HEK293T (cell line): Measurements from ENCODE around the gene TIGD1.
"Not testable (repeated sequence)": the region's sequence is repeated elsewhere in the genome, so short reads cannot be mapped to it uniquely, and the experiment has no call there.

ENCODE experiments used
- CTCF ChIA-PET: fragments of 350-600 bp; formaldehyde crosslinking; extraction: SDS; loops from one replicate; lab custom pipeline; 2021; ENCODE audit warnings: antibody characterized with exemption, inconsistent platforms; lab: Yijun Ruan, JAX
- POLR2A ChIA-PET: fragments of 350-600 bp; formaldehyde crosslinking; extraction: SDS; loops from one replicate; lab custom pipeline; 2020; ENCODE audit warnings: antibody characterized with exemption, inconsistent platforms; lab: Yijun Ruan, JAX
- DNase-seq: peaks from one replicate; pipeline ENCODE4 v3.0.0; 2012; ENCODE audit warnings: mixed read lengths; ENCODE audit errors: extremely low spot score
- ARNT ChIP-seq: fragments of 450-650 bp; IDR thresholded peaks from 2 replicates; pipeline ENCODE4 v1.6.1; 2017; ENCODE audit warnings: mild to moderate bottlenecking
- BHLHE40 ChIP-seq: fragments of 450-650 bp; IDR thresholded peaks from 2 replicates; pipeline ENCODE4 v1.6.1; 2016; ENCODE audit warnings: mild to moderate bottlenecking, moderate library complexity, borderline replicate concordance
- CTBP1 ChIP-seq: fragments of 450-650 bp; IDR thresholded peaks from 2 replicates; pipeline ENCODE4 v1.6.1; 2016; ENCODE audit warnings: borderline replicate concordance
- ELF4 ChIP-seq: fragments of 450-650 bp; IDR thresholded peaks from 2 replicates; pipeline ENCODE4 v1.6.1; 2017; ENCODE audit warnings: antibody characterized with exemption
- FOXA1 ChIP-seq: fragments of 450-650 bp; IDR thresholded peaks from 2 replicates; pipeline ENCODE4 v1.6.1; 2016; ENCODE audit warnings: mild to moderate bottlenecking
- FOXK2 ChIP-seq: fragments of 450-650 bp; IDR thresholded peaks from 2 replicates; pipeline ENCODE4 v1.6.1; 2016; ENCODE audit warnings: mild to moderate bottlenecking
- FOXM1 ChIP-seq: fragments of 450-650 bp; IDR thresholded peaks from 2 replicates; pipeline ENCODE4 v1.6.1; 2017; ENCODE audit warnings: mild to moderate bottlenecking, borderline replicate concordance
- HDGF ChIP-seq: fragments of 450-650 bp; IDR thresholded peaks from 2 replicates; pipeline ENCODE4 v1.6.1; 2017; ENCODE audit warnings: antibody characterized with exemption, borderline replicate concordance
- L3MBTL2 ChIP-seq: fragments of 450-650 bp; conservative IDR thresholded peaks from 2 replicates; pipeline ENCODE4 v1.6.1; 2016; ENCODE audit warnings: mild to moderate bottlenecking
- LEF1 ChIP-seq: fragments of 450-650 bp; IDR thresholded peaks from 2 replicates; pipeline ENCODE4 v1.6.1; 2017; ENCODE audit warnings: mild to moderate bottlenecking, borderline replicate concordance
- NFRKB ChIP-seq: fragments of 450-650 bp; IDR thresholded peaks from 2 replicates; pipeline ENCODE4 v1.6.1; 2016; ENCODE audit warnings: mild to moderate bottlenecking, moderate library complexity
- PKNOX1 ChIP-seq: fragments of 450-650 bp; IDR thresholded peaks from 2 replicates; pipeline ENCODE4 v1.6.1; 2016
- SP1 ChIP-seq: fragments of 450-650 bp; IDR thresholded peaks from 2 replicates; pipeline ENCODE4 v1.6.1; 2017
- SUZ12 ChIP-seq: fragments of 450-650 bp; IDR thresholded peaks from 2 replicates; pipeline ENCODE4 v1.6.1; 2016; ENCODE audit warnings: mild to moderate bottlenecking
- TARDBP ChIP-seq: fragments of 450-650 bp; IDR thresholded peaks from 2 replicates; pipeline ENCODE4 v1.6.1; 2016
- ZNF384 ChIP-seq: fragments of 450-650 bp; IDR thresholded peaks from 2 replicates; pipeline ENCODE4 v1.6.1; 2016

TIGD1 gene

GRCh38 chr2:232537079-232537478 is 13.3 kb downstream of the TIGD1 start:
- peak; percentile 50 for DNase-seq
- ChIA-PET CTCF (no interaction called here), POLR2A (interaction anchor here (1.3 kb wide), 1 partner anchor 14 kb away, joined by 5 read pairs; the partner anchor contains the start of genes EIF4E2 and TIGD1)
- TF ChIP-seq ELF4 (no peak), BHLHE40 (no peak), FOXA1 (no peak), CTBP1 (no peak), LEF1 (no peak), L3MBTL2 (no peak), HDGF (no peak), NFRKB (no peak), FOXK2 (no peak), ZNF384 (no peak), SUZ12 (no peak), FOXM1 (no peak), ARNT (no peak)

DNA sequence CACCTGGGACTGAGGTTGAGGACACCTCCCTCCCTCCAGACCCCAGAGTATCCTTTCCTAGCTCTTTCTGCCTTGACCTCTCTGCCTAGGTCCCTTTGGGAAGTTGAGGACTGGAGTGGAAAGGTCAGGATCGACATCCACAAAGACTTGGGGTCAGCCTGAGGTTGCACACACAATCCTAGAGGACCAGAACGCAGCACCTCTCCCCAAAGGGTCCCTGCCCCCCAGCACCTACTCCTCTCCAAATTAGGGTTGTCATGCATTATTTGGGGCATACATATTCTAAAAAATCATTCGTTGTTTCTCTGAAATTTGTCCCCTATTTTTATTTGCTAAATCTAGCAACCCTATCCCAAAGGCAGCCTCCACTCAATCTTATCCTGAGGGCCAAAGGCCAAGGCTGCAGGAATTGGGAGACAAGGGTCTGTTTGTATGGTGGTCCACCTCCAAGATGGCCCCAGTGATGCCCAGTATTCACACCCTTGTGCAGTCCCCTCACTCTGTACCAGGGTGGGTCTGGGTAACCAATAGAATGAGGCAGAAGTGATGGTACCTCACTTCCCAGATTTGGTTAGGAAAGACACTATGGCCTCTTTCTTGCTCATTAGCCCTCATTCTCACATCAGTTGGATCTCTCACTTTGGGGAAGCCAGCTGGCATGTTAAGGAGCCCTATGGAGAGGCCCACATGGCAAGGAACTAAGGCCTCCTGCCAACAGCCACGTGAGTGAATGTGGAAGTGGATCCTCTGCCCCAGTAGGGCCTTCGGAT is 14.4 kb downstream of the TIGD1 start:
- TF ChIP-seq TARDBP (no peak), HDGF (no peak), ARNT (no peak), ZNF384 (no peak), FOXA1 (no peak), FOXM1 (no peak), ELF4 (no peak), FOXK2 (no peak), SUZ12 (no peak), LEF1 (no peak), BHLHE40 (no peak), SP1 (no peak), PKNOX1 (no peak), CTBP1 (no peak), L3MBTL2 (no peak), NFRKB (no peak)
- ChIA-PET POLR2A (interaction anchor here (1.0 kb wide), 1 partner anchor 15 kb away, joined by 3 read pairs; the partner anchor contains the start of genes EIF4E2 and TIGD1), CTCF (no interaction called here)

DNA sequence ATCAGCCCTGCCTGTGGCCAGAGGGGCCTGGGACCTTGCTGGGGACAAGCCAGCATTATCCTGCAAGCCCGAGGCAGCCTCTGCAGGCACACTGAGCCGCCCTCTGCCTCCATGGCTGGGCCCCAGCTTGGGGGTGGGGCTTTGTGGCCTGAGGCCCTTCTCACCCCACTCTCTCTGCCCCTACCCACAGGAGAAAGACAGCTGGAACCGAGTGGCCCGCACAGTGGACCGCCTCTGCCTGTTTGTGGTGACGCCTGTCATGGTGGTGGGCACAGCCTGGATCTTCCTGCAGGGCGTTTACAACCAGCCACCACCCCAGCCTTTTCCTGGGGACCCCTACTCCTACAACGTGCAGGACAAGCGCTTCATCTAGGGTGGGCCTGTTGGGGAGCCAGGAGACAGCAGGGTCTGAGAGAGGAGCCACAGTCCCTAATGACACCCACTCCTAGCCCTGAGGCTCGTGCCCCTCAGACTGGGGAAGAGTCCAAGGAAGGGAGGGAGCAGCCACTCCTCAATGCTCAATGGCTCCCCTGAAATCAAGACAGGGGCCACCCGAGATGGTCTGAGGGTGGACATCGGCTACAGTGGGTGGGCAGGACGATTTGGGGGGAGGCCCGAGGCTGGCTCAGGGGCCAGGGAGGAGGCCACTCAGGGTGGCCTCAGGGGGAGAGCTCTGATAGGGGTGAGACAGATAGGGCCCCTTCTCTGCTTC is 15.3 kb downstream of the TIGD1 start:
- POLR2A ChIA-PET = interaction anchor here (1.0 kb wide), 1 partner anchor 16 kb away, joined by 3 read pairs; the partner anchor contains the start of genes EIF4E2 and TIGD1
- no peak for DNase-seq
- TF ChIP-seq HDGF (no peak), PKNOX1 (no peak), LEF1 (no peak), FOXA1 (no peak), ARNT (no peak), CTBP1 (no peak), SUZ12 (no peak), FOXM1 (no peak), FOXK2 (no peak), ELF4 (no peak), NFRKB (no peak), L3MBTL2 (no peak)
- CTCF ChIA-PET = no interaction called here

More for the DNA sequence above, 14.4 kb downstream of the TIGD1 start:
- no peak for DNase-seq

GRCh38 chr2:232533944-232534710 is 16.2 kb downstream of the TIGD1 start:
- POLR2A ChIA-PET = no interaction called here

DNA sequence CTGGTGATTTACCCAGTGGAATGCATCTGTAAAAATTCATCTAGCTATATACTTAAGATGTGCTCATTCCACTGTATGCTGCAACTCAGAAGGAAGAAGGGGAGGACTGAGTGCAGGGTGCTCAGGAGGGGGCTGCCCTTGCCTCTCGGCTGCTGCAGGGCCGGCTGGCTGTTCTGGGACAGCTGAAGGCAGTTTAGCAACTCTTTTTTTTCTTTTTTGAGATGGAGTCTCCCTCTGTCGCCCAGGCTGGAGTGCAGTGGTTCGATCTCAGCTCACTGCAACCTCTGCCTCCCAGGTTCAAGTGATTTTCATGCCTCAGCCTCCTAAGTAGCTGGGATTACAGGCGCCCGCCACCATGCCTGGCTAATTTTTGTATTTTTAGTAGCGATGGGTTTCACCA is 17.5 kb downstream of the TIGD1 start:
- DNase-seq, POLR2A ChIA-PET: not testable (repeated sequence)
- CTCF ChIA-PET = interaction anchor here (0.6 to 1.2 kb wide), 2 partner anchors 9 to 183 kb away, joined by 3 read pairs; no protein-coding TSS in a partner anchor

More at GRCh38 chr2:232533944-232534710, 16.2 kb downstream of the TIGD1 start:
- no peak for TF ChIP-seq NFRKB
- no peak for TF ChIP-seq ELF4
- TF ChIP-seq PKNOX1 = peak; percentile 51; the same call in 1 of the 2 replicates
- no peak for TF ChIP-seq L3MBTL2
- TF ChIP-seq FOXM1 = no peak
- no peak for TF ChIP-seq SUZ12
- CTCF ChIA-PET = no interaction called here
- DNase-seq = no peak
